HG02623 (cell line): ENCODE data around the gene ATXN2.

ENCODE experiments used
- ATAC-seq: cut with Tn5 transposase; IDR thresholded peaks from one replicate; pipeline ENCODE4 v1.9.1; 2021; ENCODE audit warnings: moderate library complexity; ENCODE audit not compliant: unreplicated experiment

ATXN2 gene

GRCh38 chr12:111420494-111420893 lies 178.6 kb downstream of the ATXN2 start:
- ATAC-seq: no peak

DNA sequence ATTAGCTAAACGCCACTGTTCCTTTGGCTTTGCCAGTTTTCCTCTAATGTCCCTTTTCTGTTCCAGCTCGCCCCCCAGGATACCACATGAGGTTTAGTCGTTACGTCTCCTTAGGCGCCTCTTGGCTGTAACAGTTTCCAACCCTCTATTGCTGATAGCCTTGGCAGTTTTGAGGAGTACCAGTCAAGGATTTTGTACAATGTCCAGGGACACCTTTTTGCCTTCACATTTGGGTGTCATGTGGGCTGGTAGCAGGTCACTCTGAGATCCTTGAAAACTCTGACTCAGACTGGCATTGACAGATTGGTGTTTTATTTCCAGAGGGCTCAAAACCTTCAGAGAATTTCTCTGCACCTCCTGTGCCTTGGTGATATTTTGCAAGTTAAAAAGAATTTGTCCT lies 179.3 kb downstream of the ATXN2 start:
- no peak for ATAC-seq

- no peak for ATAC-seq
These were observed 180.6 kb downstream of the ATXN2 start for GRCh38 chr12:111418594-111418880.

DNA sequence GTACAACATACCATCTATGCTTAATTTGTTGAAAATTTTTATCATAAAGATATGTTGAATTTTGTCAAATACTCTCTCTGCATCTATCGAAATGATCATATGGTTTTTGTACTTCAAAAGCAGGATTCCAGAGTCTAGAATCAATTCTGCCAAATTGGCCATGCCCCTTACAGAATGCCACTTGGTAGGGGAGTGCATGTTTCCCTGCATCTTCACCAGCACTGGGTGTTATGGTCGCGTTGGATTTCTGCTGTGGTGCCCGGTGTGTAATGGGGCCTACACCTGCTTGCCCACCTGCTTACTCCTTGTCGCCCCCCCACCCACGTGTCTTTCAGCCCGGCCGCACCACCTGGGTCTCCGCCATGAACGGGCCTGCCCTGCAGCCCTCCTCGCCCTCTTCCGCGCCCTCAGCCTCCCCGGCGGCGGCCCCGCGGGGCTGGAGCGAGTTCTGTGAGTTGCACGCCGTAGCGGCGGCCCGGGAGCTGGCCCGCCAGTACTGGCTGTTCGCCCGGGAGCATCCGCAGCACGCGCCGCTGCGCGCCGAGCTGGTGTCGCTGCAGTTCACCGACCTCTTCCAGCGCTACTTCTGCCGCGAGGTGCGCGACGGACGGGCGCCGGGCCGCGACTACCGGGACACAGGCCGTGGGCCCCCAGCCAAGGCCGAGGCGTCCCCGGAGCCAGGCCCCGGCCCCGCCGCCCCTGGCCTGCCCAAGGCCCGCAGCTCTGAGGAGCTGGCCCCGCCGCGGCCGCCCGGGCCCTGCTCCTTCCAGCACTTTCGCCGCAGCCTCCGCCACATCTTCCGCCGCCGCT lies 181.1 kb downstream of the ATXN2 start:
- ATAC-seq: no peak

DNA sequence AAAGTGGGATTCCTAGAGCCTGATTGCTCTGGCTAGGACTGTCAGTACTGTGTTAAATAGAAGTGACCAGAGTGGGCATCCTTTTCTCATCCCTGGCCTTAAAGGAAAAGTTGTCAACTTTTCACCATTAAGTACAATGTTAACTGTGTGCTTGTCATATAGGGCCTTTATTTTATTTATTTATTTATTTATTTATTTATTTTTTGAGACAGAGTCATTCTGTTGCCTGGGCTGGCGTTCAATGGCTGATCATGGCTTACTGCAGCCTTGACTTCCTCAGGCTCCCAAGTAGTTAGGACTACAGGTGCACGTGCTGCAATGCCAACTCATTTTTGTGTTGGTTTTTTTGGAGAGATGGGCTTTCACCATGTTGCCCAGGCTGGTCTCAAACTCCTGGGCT lies 181.8 kb downstream of the ATXN2 start:
- ATAC-seq: no peak

- no peak for ATAC-seq
These were observed 184.3 kb downstream of the ATXN2 start for GRCh38 chr12:111414711-111415252.

DNA sequence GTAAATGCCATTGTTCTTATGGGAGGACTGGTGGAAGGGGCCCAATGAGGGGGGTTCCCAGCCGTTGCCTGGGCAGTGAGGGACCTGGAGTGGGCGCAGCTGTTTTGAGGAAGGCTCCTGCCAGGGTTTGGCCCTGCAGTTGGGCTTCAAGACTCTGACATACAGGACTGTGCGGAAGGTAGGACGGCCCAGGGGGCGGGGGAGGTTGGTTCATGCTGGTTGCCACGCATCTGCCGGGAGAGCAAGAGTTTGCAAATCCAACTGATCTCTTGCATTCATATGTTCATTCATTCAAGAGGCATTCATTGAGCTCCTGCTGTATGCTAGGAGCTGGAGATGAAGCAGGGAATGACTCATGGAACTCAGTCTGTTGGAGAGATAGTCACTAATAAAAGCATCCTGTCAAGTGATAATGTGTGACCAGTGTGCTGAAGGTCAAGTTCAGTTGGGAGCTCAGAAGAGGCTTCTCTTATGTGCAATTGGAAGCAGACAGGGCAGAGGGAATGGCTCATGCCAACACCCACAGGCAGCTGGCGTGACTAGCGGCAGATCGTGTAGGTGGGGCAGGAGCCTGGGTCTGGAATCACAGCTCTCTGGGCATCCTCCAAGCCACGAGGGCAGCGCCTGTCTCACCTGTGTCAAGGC lies 185.6 kb downstream of the ATXN2 start:
- ATAC-seq: no peak

- ATAC-seq: no peak
These were observed 186.2 kb downstream of the ATXN2 start for GRCh38 chr12:111412830-111413441.

DNA sequence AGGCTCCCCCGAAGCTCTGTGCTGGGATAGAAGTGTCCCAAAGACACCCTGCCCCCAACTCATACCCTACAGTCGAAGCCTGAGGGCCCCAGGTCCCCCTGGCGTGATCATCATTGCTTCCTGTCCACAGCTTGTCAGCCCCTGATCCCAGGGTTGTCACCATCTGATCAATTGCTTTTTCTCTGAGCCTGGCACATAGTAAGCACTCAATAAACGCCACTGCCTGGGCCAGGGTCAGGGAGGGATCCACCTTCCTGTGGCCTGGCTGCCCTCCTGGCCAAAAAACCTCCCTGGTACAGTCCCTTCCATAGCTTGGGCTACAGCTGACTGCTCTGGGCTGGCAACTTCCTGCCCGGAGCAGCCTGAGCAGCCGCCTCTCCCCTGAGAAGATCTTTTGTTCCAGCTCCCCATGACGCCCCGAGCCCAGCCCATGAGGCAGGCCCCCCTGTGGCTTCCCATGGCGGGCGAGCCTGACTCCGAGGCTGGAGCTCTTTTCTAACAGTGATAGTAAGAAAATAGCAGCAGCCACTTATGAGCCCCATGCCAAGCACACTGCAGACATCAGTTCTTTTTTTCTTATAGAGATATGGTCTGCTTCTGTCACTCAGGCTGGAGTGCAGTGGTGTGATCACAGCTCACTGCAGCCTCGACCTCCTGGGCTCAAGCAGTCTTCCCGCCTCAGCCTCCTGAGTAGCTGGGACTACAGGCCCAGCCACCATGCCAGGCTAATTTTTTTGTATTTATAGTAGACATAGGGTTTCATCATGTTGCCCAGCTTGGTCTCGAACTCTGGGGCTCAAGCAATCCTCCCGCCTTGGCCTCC lies 186.9 kb downstream of the ATXN2 start:
- ATAC-seq: no peak

GRCh38 chr12:111411185-111411764 lies 187.8 kb downstream of the ATXN2 start:
- no peak for ATAC-seq

DNA sequence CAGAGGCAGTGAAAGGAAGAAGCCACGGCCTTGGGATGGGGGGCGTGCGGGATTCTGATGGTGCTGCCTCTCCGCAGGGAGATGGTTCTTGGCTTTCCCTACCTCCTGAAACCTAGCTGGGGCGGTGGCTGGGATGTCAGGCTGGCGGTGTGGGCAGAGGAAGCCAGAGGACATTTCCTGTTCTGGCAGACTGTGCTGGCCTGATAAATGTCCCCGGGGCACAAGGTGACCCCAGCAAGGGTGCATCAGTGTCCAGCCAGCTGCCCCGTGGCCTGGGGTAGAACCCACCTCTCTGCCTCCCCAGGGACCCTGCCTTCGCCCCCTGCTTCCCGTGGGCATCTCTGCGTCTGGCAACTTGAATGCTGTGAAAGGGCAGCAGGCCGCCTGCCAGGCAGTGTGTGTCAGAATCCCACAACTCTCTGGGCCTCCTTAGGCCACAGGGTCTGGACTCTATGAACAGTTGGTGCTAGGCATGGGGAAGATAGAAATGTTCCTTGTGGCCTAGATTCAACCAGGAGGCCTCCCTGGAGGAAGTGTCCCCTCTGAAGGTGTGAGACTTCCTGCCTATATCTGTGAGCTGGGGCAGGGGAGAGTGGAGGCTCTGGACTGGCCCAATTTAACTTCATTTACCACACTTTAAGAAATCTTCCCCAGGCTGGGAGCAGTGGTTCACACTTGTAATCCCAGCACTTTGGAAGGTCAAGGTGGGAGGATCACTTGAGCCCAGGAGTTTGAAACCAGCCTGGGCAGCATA lies 188.5 kb downstream of the ATXN2 start:
- ATAC-seq: no peak

- ATAC-seq: no peak
These were observed 189.2 kb downstream of the ATXN2 start for GRCh38 chr12:111409780-111410430.

- no peak for ATAC-seq
These were observed 189.7 kb downstream of the ATXN2 start for GRCh38 chr12:111409403-111409779.

- ATAC-seq: no peak
These were observed 190.3 kb downstream of the ATXN2 start for GRCh38 chr12:111408686-111409402.

GRCh38 chr12:111408116-111408440 lies 191.0 kb downstream of the ATXN2 start:
- ATAC-seq: no peak

- ATAC-seq: no peak
These were observed 191.6 kb downstream of the ATXN2 start for GRCh38 chr12:111407377-111408115.

GRCh38 chr12:111406474-111407376 lies 192.4 kb downstream of the ATXN2 start:
- ATAC-seq: no peak
